ENCODE results near the gene MRNIP. TPM values are rescaled to one million over a fixed set of nuclear protein-coding genes. Genes with fewer than 3 reads are reported as not detected.

The MRNIP gene
- total RNA-seq, 6 experiments from 2014 or later = 4.7 to 14.7 (median 9.0) TPM

DNA sequence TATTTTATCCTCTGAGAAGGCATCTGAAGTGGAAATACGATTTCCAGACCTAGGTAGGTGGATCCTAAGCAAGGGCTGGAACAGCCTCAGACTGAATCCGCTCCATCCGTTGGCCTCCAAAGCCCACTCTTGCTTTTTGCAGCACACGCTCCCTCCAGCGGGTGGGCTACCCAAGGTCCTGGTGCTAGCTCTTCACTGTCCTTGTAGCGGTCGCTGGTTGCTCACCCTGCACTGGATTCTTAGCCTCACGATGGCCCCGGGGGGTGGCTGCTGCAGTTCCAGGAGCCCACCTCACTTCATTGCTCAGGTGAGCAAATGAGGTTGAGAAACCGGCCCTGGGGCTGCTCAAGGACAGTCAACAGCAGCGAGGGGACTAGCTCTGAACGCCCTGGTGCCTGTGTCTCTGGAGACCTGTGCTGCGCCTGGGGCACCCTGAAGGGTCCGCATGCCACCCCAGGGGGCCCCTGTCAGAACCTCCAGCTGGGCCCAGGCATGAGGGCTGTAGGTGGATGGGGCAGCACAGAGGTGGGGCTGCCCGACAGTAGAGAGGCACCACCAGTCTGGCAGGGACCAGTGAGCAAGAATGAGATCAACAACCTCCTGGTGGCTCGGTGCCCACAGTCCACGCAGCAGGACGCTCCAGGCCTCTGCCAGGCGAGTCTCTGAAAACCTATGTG, 56.3 kb downstream of the MRNIP start:
- peak; percentile 86 to 92 (median 91) for DNase-seq
- H3K27ac ChIP-seq = peak overlapping the region; percentile 75 to 95 (median 84)

DNA sequence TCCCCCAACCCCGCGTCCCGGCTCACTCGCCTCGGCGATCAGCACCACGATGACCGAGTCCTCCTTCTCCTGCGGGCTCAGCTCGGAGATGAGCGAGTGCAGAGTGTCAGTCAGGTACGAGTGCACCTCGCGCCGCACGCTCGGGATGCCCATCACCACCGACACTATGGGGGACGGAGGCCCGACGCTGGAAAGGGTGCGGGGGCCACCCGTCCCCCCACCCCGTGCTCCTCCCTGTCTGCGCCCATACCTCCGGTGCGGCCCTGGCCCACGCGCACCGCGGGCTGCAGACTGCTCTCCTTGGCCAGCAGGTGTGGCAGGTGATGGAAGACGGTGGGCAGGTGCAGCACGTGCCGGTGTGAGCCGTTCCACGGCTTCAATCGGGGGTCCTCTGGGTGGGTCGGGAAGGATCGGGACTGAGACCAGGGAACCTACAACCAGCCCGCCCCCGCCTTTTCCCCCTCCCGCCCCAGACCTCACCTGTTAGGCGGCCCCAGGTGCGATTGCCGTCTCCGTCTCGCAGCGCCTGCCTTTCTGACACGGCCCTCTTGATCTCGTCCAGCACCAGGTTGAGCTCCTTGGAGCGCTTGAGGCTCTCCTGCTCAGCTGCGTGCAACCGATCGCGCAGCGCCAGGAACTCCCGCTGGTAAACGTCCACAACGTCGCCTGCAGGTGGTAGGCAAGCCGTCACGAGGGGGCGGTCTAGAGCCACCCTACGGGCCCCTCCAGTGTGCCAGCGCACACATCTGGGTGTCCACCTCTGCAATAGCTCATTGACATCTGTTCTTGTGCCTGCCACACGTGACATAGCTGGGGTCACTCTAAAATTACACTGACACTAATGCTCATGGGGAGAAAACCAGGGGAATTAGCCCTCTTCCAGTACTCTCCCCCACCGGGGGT, 57.1 kb downstream of the MRNIP start:
- Histone ChIP-seq H3K4me1 (peaks cover 0 to 38% (median 17%) of the 10 kb centered on the region in 4 donors), H3K9me3 (no peaks in the 10 kb centered on the region), H3K4me3 (no peak overlapping the region), H3K36me3 (peaks cover 6 to 47% (median 22%) of the 10 kb centered on the region in 4 donors), H3K27ac (peak overlapping the region; percentile 75 to 95 (median 84)), H3K27me3 (no peaks in the 10 kb centered on the region)
- no peak for TF ChIP-seq POLR2A (IDR thresholded peaks at IDR 0.05)
- TF ChIP-seq, protein P1, sequence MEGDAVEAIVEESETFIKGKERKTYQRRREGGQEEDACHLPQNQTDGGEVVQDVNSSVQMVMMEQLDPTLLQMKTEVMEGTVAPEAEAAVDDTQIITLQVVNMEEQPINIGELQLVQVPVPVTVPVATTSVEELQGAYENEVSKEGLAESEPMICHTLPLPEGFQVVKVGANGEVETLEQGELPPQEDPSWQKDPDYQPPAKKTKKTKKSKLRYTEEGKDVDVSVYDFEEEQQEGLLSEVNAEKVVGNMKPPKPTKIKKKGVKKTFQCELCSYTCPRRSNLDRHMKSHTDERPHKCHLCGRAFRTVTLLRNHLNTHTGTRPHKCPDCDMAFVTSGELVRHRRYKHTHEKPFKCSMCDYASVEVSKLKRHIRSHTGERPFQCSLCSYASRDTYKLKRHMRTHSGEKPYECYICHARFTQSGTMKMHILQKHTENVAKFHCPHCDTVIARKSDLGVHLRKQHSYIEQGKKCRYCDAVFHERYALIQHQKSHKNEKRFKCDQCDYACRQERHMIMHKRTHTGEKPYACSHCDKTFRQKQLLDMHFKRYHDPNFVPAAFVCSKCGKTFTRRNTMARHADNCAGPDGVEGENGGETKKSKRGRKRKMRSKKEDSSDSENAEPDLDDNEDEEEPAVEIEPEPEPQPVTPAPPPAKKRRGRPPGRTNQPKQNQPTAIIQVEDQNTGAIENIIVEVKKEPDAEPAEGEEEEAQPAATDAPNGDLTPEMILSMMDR (IDR thresholded peaks at IDR 0.05) = peak; percentile 61 to 88 (median 75)
- intact Hi-C loops (cut with DNase I) = no loop called here
- DNase-seq (peak; percentile 85 to 86 (median 85)), ATAC-seq (peak; percentile 36 to 53 (median 44))
- WGBS (ENCODE audit: insufficient coverage, low coverage, low lambda C conversion rate, missing lambda C conversion rate) = 36% methylated on average over 2 of the region's 67 CpGs

More for the DNA sequence above, 56.3 kb downstream of the MRNIP start:
- 77% methylated on average over 10 of the region's 19 CpGs for WGBS (ENCODE audit: insufficient coverage, low coverage, low lambda C conversion rate, missing lambda C conversion rate)
- Histone ChIP-seq H3K4me3 (peak overlapping the region in 2 of 3 donors; percentile 28 to 29), H3K4me1 (peaks cover 0 to 33% (median 16%) of the 10 kb centered on the region in 4 donors), H3K9me3 (no peaks in the 10 kb centered on the region), H3K27me3 (no peaks in the 10 kb centered on the region), H3K36me3 (peaks cover 6 to 44% (median 20%) of the 10 kb centered on the region in 4 donors)
- ATAC-seq = peak; percentile 54 to 65 (median 60)
- TF ChIP-seq POLR2A (IDR thresholded peaks at IDR 0.05) = no peak
- TF ChIP-seq, protein P1 (IDR thresholded peaks at IDR 0.05) = no peak
- intact Hi-C loops (cut with DNase I) = no loop called here

DNA sequence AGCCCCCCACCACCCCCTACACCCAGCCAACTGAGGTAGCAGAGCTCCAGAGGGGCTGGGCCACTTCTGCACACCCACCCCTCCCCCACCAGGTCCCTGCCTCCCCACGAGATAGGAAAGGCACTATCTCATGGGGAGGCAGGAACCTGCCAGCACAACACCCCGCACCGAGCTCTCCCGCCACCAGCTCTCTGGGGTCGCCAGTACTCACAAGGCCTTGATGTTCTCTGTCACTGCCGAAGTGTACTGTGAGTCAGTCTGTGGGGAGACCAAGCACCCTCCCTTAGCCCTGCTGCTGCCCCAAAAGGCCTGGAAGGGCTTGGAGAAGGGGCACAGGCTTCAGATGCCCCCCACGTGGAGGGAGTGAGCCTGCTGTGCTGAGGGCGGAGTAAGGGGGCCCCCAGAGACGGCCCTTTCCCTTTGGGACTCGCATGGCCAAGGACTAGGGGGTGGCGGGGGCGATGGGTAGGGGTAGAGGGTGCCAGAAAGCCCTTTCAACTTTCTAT, 57.9 kb downstream of the MRNIP start:
- ATAC-seq (no peak), DNase-seq (peak in 1 of 3 donors; percentile 45)
- no peak overlapping the region for H3K27ac ChIP-seq
- no peaks in the 10 kb centered on the region for H3K9me3 ChIP-seq
- H3K27me3 ChIP-seq = no peaks in the 10 kb centered on the region
- 20% methylated on average over 2 of the region's 12 CpGs for WGBS (ENCODE audit: insufficient coverage, low coverage, low lambda C conversion rate, missing lambda C conversion rate)
- peaks cover 6 to 47% (median 22%) of the 10 kb centered on the region in 4 donors for H3K36me3 ChIP-seq
- H3K4me3 ChIP-seq = no peak overlapping the region
- H3K4me1 ChIP-seq = peaks cover 0 to 39% (median 19%) of the 10 kb centered on the region in 4 donors
- intact Hi-C loops (cut with DNase I) = no loop called here
- no peak for TF ChIP-seq POLR2A (IDR thresholded peaks at IDR 0.05)
- TF ChIP-seq, protein P1 (IDR thresholded peaks at IDR 0.05) = no peak

DNA sequence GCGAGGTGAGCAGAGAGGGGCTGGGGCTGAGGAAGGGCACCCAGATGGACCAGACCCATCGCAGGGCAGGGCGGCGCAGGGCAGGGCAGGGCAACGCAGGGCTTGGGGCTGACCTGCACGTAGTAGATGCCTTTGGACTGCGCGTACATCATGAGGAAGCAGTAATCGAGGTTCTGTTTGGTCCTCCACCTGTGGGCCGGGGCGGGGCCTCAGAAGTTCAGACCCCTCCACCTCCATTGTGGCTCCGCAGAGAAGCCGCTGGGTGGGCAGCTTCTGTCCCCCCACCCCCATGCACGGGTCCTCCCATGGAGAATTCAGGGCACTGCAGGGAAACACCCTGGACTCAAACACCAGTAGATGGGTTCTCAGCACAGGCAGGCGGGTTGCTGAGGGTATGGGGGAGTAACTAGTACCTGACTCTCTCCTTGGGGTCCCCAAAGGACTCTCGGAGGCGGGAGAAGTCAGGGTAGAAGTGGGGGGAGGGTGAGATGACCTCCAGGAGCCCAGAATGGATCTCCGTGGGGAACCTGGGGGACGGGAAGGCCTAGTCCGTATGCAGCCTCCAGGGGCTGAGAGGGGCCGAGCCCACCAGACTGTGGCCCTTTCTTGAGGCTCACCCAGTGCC, 58.4 kb downstream of the MRNIP start:
- Histone ChIP-seq H3K27ac (no peak overlapping the region), H3K9me3 (no peaks in the 10 kb centered on the region), H3K36me3 (peaks cover 6 to 47% (median 22%) of the 10 kb centered on the region in 4 donors), H3K27me3 (no peaks in the 10 kb centered on the region), H3K4me3 (no peak overlapping the region), H3K4me1 (peaks cover 0 to 43% (median 19%) of the 10 kb centered on the region in 4 donors)
- DNase-seq = peak in 1 of 3 donors; percentile 45
- TF ChIP-seq, protein P1 (IDR thresholded peaks at IDR 0.05) = no peak
- TF ChIP-seq POLR2A (IDR thresholded peaks at IDR 0.05) = no peak
- 91% methylated on average over 8 of the region's 21 CpGs for WGBS (ENCODE audit: insufficient coverage, low coverage, low lambda C conversion rate, missing lambda C conversion rate)
- ATAC-seq = no peak
- intact Hi-C loops (cut with DNase I) = no loop called here
